HG02870 (cell line): ENCODE measurements around the gene USPL1.
"Not testable (repeated sequence)": the region's sequence is repeated elsewhere in the genome, so short reads cannot be mapped to it uniquely, and the experiment has no call there.

ENCODE experiments used
- ATAC-seq: cut with Tn5 transposase; IDR thresholded peaks from one replicate; pipeline ENCODE4 v1.9.1; 2021; ENCODE audit warnings: mild to moderate bottlenecking, moderate library complexity; ENCODE audit not compliant: unreplicated experiment

USPL1 gene

GRCh38 chr13:30615866-30616541, 1.7 kb upstream of the USPL1 start:
- ATAC-seq = no peak

- ATAC-seq = peak; percentile 12
Measured at GRCh38 chr13:30616927-30617314, 799 bp upstream of the USPL1 start.

- no peak for ATAC-seq
Measured at GRCh38 chr13:30618186-30618929, 638 bp downstream of the USPL1 start.

- no peak for ATAC-seq
Measured at GRCh38 chr13:30618930-30619279, 1.2 kb downstream of the USPL1 start.

- ATAC-seq = no peak
Measured at GRCh38 chr13:30619731-30620130, 2.0 kb downstream of the USPL1 start.

- ATAC-seq = no peak
Measured at GRCh38 chr13:30620941-30621340, 3.2 kb downstream of the USPL1 start.

- no peak for ATAC-seq
Measured at GRCh38 chr13:30622551-30622950, 4.8 kb downstream of the USPL1 start.

- no peak for ATAC-seq
Measured at GRCh38 chr13:30623392-30623791, 5.7 kb downstream of the USPL1 start.

- no peak for ATAC-seq
Measured at GRCh38 chr13:30624630-30625029, 6.9 kb downstream of the USPL1 start.

GRCh38 chr13:30629527-30629926, 11.8 kb downstream of the USPL1 start:
- ATAC-seq = no peak

- ATAC-seq = no peak
Measured at GRCh38 chr13:30633861-30634260, 16.1 kb downstream of the USPL1 start.

GRCh38 chr13:30634838-30635237, 17.1 kb downstream of the USPL1 start:
- no peak for ATAC-seq

- ATAC-seq = no peak
Measured at GRCh38 chr13:30638301-30638700, 20.6 kb downstream of the USPL1 start.

GRCh38 chr13:30639671-30640070, 22.0 kb downstream of the USPL1 start:
- no peak for ATAC-seq

GRCh38 chr13:30641173-30641572, 23.5 kb downstream of the USPL1 start:
- not testable (repeated sequence) for ATAC-seq

GRCh38 chr13:30645629-30646028, 27.9 kb downstream of the USPL1 start:
- no peak for ATAC-seq

GRCh38 chr13:30647420-30647819, 29.7 kb downstream of the USPL1 start:
- ATAC-seq = no peak

- no peak for ATAC-seq
Measured at GRCh38 chr13:30647824-30648521, 30.3 kb downstream of the USPL1 start.

- ATAC-seq = no peak
Measured at GRCh38 chr13:30648522-30649012, 30.8 kb downstream of the USPL1 start.

- ATAC-seq = not testable (repeated sequence)
Measured at GRCh38 chr13:30651648-30652047, 33.9 kb downstream of the USPL1 start.

- no peak for ATAC-seq
Measured at GRCh38 chr13:30652746-30653386, 35.1 kb downstream of the USPL1 start.
